Muscle of arm (tissue), 12 donors: ENCODE results near the gene GYG1. TPM values are rescaled to one million over a fixed set of nuclear protein-coding genes. Genes with fewer than 3 reads are reported as not detected.

Experiments
- DNase-seq: peaks from one replicate; pipeline ENCODE4 v3.0.0-alpha.2; 2013
- polyA plus RNA-seq, 12 donors: library from polyadenylated mRNA; unstranded; fragments of 120-200 nt; gene quantifications; one replicate each; pipeline ENCODE4 v1.2.1, GENCODE V29; 2013; ENCODE audit not compliant: insufficient read length in 12 of 12

GYG1 gene
- polyA plus RNA-seq, 12 donors, result 34.6 to 128 (median 78.5) TPM; not detected in 1

DNA sequence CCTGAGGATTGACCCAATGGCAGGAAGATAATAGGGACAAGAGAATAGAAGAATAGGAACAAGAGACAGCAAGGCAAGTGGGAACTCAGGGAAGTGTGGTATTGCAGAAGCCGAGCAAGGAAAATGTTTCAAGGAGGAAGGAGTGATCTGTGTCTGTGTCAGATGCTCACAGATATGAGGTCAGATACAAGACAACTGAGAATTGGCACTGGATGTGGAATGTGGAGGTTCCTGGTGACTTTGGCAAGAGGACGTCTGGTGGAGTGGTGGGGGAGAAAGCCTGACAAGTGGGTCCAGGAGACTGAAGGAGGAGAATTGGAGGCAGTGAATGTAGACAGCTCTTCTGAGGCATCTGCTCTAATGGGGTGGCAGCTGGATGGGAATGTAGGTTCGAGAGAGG, 24.1 kb downstream of the GYG1 start:
- no peak for DNase-seq

DNA sequence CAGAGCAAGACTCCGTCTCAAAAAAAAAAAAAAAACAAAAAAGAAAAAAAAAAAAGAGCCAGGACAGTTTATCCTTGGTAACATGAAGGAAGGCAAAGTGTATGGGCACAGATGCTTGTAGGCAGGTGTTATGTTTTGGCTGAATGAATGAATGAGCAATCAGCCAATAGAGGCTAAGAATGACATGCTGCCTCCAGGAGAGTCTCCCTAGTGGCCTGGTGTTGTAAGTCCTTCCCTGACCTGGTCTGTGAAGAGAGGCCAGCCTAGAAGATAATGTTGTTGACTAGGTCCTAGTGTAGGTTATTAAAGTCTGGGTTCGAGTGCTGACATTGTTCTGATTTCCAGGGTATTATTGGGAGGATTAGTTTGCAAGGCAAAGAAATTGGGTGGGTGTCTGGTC, 24.9 kb downstream of the GYG1 start:
- no peak for DNase-seq

DNA sequence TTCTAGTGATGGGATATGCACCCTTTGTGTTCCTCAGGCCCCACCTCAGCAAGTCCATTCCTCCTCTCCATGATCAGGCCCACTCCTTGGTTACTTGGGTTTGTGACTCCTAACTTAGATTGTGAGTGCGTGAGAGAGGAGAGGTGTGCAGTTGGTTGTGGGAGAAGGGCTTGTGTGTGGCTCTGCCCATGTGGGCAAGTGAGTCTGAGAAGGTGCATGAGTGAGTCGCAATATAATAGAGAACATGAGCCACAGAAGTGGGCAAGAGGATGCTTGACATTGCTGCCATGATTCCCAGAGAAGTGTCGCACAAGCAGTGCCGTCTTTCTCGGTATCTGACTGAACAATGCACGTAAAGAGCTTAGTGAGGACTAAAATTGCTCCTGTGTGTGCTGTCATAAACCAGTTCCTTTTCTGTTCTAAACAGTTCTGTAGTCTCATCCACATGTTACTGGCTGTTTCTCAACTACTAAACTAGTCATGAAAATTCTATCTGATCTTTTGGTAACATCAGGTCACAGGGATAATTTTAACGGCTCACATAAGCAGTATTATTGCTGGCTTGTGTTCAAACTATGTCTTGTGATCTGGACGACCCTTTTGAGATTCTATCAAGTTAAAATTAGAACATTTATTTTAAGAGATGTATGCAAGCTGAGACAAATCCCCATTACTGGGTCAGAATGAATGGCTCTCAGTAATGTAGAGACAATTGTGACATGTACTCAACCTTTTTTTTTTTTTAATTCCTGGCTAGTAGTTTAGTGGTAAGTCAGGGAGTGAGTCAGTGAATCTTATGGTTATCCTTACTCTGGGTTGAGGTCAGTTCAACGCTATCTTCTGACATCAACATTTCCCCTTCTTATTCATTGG, 25.6 kb downstream of the GYG1 start:
- no peak for DNase-seq

DNA sequence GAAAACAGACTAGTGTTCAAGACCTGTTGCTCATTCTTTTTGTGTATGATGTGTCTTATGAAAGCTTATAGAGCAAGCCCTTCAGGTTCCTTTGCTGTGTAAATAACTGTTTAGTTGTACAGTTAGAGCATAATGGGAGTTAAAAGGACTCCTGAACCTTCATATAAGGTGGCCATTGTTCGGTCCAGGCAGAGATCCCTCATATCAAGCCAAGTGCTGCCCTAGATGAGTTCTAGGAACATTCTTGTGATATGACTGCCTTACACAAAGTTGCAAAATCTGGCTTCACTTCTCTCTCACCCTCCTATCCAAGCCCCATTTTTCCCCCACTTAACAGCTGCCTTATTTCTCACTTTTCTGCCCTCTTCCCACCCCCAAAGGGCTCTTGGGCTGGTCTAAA, 26.9 kb downstream of the GYG1 start:
- DNase-seq, result no peak

DNA sequence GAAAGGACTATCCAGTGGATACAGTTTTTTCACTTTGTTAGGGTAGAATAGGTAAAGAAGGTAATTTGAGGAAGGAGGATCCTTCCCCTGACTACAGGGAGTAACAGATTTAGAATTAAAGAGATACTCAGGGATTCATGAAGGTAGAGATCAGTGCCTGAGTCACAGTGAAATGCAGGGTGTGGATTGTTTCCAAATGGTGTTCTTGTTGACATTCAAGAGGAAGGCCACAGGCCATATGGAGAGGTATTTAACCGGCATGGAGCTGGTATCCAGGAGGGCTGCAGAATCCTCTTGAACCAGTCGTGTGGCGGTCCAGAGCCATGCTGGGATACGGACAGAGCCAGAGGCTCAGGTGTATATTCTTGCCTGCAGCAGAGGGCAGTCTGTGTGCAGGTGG, 28.2 kb downstream of the GYG1 start:
- DNase-seq, result no peak

DNA sequence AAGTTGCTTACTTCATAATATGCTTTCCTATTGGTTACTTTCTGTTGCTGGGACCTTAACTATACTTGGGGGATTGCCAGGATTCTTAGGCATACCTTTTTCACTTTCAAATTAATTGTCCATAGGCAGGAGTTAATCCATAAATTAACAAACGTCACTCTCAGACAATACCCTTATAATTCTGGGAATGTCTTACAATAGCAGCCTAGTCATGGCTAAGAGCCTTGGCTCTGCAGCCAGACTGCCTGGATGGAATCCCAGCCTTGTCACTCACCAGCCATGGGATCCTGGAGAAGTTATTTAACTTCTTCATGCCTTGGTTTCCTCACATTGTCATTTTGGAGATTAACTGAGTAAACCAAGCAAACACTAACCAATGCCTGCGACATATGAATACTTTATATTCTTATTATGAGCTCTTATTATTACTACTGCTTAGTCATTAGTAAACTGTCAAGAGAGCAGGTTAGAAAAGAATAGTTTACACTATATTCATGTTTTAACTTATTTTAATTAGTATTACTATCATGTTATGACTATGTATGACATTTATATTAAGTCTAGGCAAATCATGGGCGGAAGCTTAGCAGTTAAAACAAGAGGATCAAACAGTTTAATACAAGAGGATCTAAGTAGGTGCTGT, 29.0 kb downstream of the GYG1 start:
- no peak for DNase-seq

DNA sequence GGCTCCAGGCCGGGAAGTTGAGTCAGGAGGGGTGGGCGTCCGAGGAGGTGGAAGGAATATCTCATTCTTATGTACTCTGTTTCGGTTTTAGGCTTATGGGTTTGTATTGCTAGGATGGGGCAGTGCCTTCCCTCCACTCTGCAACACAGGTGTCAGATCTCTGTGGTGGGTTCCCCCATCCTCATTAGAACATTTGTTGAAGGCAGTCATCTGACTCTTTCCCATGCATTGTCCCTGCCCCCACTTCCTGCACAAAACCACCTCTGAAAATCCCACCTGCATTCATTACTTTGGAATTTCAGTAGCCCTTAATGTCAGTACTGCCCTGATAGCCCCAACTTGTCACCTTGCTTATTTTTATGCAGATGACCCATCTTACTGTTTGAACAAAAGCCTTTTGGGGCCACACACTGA, 29.5 kb downstream of the GYG1 start:
- no peak for DNase-seq

DNA sequence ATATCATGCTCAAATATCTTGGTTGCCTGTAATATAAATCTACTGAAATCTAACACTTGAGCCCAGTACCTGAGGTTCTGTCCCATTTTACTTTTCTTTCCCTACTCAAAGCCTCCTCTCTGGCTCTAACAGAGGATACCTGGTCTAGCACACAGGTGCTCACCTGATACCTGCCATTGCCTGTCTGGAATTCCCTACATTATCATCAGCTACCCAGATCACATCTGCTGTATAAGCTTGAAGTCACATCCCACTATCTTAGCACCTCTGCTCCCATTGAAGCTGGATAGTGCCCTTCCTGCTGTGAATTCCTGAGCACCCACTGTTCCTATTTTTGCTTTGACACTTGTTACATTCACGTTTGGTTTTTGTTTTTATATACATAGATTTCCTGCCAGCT, 30.5 kb downstream of the GYG1 start:
- DNase-seq, result no peak

DNA sequence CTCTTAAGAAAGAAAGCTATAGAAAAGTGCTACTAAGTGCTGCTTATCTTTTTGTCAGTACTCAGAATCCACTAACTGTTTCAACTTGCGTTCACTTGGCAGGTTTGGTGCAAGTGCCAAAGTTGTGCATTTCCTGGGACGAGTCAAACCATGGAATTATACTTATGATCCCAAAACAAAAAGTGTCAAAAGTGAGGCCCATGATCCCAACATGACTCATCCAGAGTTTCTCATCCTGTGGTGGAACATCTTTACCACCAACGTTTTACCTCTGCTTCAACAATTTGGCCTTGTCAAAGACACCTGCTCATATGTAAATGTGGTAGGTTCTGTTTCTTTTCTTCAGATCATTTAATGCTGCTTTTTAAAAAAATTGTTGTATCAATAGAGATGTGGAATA, 32.6 kb downstream of the GYG1 start:
- no peak for DNase-seq

DNA sequence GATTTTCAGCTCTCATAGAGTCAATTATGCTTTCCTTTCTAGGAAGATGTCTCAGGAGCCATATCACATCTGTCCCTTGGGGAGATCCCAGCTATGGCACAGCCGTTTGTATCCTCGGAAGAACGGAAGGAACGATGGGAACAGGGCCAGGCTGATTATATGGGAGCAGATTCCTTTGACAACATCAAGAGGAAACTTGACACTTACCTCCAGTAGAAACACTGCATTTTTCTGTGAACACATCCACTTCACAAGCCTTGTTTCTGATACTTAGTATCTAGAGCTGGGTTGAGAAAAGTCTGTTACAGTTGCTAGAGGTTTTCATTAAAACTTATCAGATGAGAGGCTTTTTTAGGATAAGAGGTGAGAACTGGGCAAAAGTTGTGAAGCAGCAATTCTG, 35.4 kb downstream of the GYG1 start:
- DNase-seq, result no peak

DNA sequence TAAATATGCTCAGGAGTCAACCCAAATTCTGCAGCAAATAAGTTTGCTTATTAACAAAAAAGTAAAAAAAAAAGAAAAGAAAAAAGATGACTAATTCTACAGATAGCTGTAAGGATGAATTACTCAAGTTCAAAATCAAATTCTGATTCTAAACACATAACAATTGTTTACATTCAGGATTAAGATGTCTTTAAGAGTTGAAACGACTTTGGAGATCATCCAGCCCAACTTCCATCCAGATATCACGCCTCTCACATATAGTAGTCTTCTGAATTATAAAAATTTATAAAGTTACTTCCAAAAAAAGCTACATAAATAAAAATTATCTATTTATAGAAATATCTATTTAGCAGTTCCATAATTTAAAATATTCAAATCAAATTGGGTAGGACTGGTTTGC, 39.8 kb downstream of the GYG1 start:
- DNase-seq, result no peak

DNA sequence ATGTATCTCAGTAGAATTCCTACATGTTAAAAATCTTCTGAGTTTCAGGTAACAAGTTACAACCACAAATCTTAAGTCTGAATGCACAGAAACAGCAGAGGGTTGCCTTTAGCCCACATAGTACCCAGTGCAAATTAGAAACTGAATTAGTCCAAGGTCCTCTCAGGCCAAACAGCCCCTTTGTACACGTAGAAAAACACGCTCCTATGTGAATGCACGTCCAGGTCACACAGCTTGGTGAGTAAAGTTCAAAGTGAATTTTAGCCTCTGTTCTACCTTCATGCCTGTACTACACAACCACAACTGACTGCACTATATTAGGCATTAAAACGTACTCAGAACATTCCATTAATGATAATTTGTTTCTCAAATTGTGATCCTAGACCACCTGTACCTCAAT, 46.3 kb downstream of the GYG1 start:
- DNase-seq, result no peak

DNA sequence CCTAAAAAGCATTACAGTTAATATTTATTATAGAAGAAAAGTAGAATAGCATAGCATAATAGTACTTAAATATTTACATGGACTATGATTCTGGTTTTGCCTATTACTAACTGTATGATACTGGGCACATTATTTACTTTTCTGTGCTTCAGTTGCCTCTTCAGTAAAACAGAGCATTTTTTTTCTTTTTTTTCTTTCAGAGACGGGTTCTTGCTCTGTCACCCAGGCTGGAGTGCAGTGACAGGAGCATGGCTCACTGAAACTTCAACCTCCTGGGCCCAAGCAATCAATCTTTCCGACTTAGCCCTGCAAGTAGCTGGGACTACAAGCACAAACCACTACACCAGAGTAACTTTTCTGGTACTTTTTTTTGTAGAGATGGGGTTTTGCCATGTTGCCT, 47.0 kb downstream of the GYG1 start:
- no peak for DNase-seq

DNA sequence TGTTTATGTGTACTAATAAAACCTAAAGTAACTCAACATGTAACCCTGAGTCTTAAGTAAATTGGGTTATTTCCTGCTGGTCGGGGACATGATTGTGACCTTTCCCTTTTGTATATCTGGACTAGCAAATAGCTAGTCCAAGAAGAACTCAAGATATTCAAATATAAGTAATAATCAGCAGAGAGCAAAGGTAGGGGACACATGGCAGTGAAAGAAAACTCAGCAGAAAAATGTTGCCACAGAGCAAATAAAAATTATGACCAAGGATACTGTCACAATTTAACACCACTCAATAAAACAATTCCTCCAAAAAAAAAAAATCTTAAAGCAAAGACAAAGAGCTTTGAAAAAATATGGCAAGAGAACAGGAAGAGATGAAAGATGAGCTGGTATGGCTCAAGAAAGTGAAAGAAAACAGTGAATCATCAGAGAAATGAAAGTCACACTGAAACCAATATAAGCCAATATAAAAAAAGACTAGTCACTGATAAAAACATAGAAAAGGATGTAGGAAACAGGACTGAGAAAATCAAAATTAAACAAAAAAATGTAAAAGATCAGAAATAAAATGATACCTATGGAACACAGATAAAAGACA, 51.5 kb downstream of the GYG1 start:
- DNase-seq, result no peak

DNA sequence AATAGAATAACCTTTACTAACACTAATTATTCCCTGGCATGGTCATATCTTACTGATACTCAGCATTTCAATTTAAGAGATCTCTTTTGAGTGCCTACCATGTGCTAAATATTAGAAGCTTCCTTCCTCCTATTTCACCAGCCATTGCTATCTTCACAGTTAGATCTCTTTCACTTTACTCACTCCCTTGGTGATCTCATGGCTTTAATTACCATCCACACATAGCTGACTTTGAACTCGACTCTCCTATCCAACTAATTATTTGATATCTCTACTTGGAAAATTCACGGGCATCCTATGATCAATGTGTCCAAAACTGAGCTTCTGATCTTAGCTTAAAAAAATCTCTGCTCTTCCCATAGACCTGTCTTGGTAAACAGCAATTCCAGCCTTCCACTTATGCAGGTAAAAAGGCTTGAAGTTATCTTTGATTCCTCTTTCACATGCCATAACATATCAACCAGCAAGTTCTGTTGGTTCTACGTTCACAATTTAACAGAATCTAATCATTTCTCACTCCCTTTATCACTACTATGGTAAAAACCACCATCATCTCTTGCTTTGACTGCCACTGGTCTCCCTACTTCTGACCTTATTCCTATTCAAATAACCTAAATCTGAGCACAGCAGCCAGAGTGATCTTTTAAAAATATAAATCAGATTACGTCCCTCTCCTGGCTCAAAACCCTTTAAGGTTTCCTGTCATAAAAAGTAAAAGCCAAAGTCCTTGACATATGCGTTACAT, 53.2 kb downstream of the GYG1 start:
- no peak for DNase-seq

DNA sequence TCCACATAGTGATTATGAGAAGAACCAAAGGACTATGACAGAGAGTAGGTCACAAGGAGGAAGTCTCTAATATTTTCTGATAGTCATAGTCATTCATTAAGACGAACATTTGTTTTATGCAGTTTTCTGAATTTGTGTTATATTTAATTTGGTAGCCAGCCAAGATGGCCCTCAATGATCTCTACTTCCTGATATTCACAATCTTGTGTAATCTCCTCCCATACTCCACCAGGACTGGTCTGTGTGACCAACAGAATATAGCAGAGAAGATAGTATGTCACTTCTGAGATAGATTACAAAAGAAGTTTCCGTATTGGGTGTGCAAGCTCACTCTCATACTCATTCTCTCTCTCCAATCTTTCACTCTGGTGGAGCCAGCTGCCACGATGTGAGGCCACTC, 64.2 kb downstream of the GYG1 start:
- no peak for DNase-seq

DNA sequence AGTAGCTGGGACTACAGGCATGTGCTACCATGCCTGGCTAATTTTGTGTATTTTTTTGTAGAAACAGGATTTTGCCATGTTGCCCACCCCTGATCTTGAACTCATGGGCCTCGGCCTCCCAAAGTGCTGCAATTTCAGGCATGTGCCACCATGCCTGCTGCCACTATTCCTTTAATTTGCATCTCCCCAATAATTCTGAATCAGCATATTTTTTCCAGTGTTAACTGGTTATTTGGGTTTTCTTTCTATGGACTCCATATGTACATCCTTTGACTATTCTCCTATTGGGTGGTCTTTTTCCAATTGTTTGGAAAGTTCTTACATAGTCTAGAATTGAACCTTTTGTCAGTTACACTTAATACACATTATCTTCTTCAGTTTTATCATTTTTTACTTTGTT, 66.9 kb downstream of the GYG1 start:
- no peak for DNase-seq

DNA sequence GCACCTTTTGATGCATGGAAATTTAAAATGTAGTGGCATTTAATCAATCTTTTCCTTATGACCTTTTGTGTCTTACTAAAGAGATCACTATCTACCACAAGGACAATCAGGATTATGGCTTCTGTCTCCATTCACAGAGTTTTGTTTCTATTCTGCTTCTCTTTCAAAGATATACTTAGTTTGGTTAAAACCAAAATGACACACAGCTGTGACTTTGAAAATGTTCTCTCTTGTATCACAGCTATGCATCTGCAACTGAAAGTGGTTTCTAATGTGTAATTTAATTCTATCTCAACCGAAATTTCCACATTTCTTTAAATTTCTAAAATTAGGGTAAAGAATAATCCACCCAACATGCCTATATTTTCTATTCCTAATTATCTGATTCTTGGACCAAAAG, 67.3 kb downstream of the GYG1 start:
- DNase-seq, result no peak

DNA sequence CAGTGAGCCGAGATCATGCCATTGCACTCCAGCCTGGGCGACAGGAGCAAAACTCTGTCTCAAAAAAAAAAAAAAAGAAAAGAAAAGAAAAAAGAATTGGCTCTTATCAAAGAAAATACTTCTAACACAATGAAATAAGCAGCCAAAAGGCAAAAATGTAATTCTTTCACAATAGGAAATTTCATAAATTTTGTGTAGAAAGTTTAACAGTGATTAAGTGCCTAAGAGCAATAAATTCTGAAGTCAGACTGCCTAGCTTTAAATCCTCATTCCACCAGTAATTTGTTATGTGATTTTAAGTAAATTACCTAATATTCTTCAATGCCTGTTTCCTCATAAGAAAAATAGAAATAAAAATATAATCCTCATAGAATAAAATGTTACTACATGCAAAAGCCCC, 70.4 kb downstream of the GYG1 start:
- DNase-seq, result no peak

DNA sequence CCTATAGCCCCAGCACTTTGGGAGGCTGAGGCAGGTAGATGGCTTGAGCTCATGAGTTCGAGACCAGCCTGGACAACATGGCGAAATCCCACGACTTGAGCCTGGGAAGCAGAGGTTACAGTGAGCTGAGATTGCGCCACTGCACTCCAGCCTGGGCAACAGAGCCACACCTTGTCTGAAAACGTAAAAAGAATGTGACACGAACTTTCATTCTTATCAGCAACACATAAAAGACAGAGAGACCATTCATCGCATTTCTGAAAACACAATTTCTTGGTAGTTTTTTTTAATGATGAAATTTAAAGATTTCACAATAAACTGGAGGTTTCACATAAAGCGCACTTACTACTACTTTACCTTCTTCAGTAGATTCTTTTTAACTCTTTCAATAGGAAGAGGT, 76.5 kb downstream of the GYG1 start:
- no peak for DNase-seq
